Upper lobe of right lung (tissue), 1 donor: Measurements from ENCODE around the gene INHBC. TPM values are rescaled to one million over a fixed set of nuclear protein-coding genes. Genes with fewer than 3 reads are reported as not detected.
"Not testable (repeated sequence)": the region's sequence is repeated elsewhere in the genome, so short reads cannot be mapped to it uniquely, and the experiment has no call there.

Experiments used
- ATAC-seq: fragments of 200-7000 bp; cut with Tn5 transposase; one replicate; pipeline ENCODE4 v1.9.1; 2020; ENCODE audit warnings: mild to moderate bottlenecking, moderate library complexity
- DNase-seq: peaks from one replicate; pipeline ENCODE4 v3.0.0-alpha.2; 2020
- H3K27ac ChIP-seq: fragments of 200-600 bp; one replicate; pipeline ENCODE4 v1.8.0; 2022
- H3K27me3 ChIP-seq: fragments of 200-600 bp; one replicate; pipeline ENCODE4 v1.8.0; 2022; ENCODE audit warnings: mild to moderate bottlenecking
- H3K36me3 ChIP-seq: fragments of 200-600 bp; one replicate; pipeline ENCODE4 v1.8.0; 2022
- H3K4me1 ChIP-seq: fragments of 200-600 bp; one replicate; pipeline ENCODE4 v1.8.0; 2022
- H3K4me3 ChIP-seq: fragments of 200-600 bp; one replicate; pipeline ENCODE4 v1.8.0; 2022; ENCODE audit warnings: mild to moderate bottlenecking
- H3K9me3 ChIP-seq: fragments of 200-600 bp; one replicate; pipeline ENCODE4 v1.8.0; 2022
- intact Hi-C: fragments of 100-400 bp; cut with DNase I; formaldehyde crosslinking; loops from one replicate; pipeline ENCODE4 v1.11.0; 2022
- total RNA-seq: library from RNA; stranded (reverse); fragmentation: NEBNext Ultra II Directional; extraction: Animal tissue kit (Norgen Biotek cat#: 25700); gene quantifications from one replicate; pipeline ENCODE4 v1.2.1, GENCODE V29; 2021
- TF ChIP-seq, protein P1 (sequence below): fragments of 200-600 bp; IDR thresholded peaks from one replicate; pipeline ENCODE4 v1.8.0; 2022; ENCODE audit warnings: antibody characterized with exemption
- donor health status: DM: no; HTN: yes; CAD: no; lungs with severe emphysema.

INHBC gene
- total RNA-seq, 1 donor from 2014 or later, result not detected

DNA sequence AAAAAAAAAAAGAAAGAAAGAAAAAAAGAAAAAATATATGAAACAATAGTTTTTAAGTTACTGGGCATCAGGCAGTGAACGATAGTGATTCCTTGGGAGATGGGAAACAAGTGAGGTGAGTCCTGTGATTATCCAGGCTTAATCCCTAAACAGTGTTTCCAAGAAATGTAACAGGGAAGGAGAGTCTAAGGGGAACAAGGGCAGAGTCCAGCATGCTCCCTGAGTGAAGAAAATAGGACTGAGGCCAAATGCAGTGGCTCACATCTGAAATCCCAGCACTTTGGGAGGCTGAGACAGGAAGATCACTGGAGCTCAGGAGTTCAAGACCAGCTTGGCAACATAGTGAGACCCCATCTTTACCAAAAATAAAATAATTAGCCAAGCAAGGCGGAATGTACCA, 44.4 kb upstream of the INHBC start:
- DNase-seq (no peak), ATAC-seq (no peak)
- Histone ChIP-seq H3K27ac (no peak overlapping the region), H3K36me3 (peaks cover 23% of the 10 kb centered on the region), H3K4me1 (no peaks in the 10 kb centered on the region), H3K27me3 (no peaks in the 10 kb centered on the region), H3K9me3 (no peaks in the 10 kb centered on the region), H3K4me3 (no peak overlapping the region)
- TF ChIP-seq, protein P1, sequence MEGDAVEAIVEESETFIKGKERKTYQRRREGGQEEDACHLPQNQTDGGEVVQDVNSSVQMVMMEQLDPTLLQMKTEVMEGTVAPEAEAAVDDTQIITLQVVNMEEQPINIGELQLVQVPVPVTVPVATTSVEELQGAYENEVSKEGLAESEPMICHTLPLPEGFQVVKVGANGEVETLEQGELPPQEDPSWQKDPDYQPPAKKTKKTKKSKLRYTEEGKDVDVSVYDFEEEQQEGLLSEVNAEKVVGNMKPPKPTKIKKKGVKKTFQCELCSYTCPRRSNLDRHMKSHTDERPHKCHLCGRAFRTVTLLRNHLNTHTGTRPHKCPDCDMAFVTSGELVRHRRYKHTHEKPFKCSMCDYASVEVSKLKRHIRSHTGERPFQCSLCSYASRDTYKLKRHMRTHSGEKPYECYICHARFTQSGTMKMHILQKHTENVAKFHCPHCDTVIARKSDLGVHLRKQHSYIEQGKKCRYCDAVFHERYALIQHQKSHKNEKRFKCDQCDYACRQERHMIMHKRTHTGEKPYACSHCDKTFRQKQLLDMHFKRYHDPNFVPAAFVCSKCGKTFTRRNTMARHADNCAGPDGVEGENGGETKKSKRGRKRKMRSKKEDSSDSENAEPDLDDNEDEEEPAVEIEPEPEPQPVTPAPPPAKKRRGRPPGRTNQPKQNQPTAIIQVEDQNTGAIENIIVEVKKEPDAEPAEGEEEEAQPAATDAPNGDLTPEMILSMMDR, result no peak
- intact Hi-C loops, result no loop called here

DNA sequence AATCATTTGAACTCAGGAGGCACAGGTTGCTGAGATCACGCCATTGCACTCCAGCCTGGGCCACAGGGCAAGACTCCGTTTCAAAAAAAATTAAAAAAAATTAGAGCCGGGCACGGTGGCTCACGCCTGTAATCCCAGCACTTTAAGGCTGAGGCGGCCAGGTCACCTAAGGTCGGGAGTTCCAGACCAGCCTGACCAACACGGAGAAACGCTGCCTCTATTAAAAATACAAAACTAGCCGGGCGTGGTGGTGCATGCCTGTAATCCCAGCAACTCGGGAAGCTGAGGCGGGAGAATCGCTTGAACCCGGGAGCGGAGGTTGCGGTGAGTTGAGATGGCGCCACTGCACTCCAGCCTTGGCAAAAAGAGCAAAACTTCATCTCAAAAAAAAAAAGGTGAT, 39.5 kb upstream of the INHBC start:
- intact Hi-C loops, result no loop called here
- Histone ChIP-seq H3K36me3 (peaks cover 29% of the 10 kb centered on the region), H3K27ac (no peak overlapping the region), H3K9me3 (no peaks in the 10 kb centered on the region), H3K27me3 (no peaks in the 10 kb centered on the region), H3K4me3 (no peak overlapping the region), H3K4me1 (no peaks in the 10 kb centered on the region)
- DNase-seq (no peak), ATAC-seq (no peak)
- TF ChIP-seq, protein P1, result no peak

DNA sequence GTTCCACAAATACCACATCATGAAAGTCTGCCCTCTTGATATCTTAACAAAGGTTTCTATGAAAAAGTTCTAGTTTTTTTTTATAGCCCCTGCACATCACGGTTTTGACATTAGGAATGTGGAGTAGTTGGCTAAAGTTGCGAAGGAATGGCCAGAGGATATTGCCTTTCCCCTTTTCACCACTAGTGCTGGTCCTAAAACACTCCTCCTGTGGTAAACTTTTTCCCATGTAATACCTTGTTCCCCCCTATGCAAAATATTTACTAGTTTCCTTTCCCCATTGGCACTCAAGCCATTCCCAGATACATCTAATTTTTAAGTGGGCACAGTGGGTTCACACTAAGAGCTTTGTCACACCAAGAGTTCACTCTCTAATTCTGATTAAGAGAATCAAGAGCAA, 37.1 kb upstream of the INHBC start:
- DNase-seq, result no peak
- TF ChIP-seq, protein P1, result no peak
- Histone ChIP-seq H3K9me3 (no peaks in the 10 kb centered on the region), H3K27ac (no peak overlapping the region), H3K27me3 (no peaks in the 10 kb centered on the region), H3K4me1 (no peaks in the 10 kb centered on the region), H3K4me3 (no peak overlapping the region), H3K36me3 (peaks cover 19% of the 10 kb centered on the region)
- intact Hi-C loops, result no loop called here
- ATAC-seq, result no peak

DNA sequence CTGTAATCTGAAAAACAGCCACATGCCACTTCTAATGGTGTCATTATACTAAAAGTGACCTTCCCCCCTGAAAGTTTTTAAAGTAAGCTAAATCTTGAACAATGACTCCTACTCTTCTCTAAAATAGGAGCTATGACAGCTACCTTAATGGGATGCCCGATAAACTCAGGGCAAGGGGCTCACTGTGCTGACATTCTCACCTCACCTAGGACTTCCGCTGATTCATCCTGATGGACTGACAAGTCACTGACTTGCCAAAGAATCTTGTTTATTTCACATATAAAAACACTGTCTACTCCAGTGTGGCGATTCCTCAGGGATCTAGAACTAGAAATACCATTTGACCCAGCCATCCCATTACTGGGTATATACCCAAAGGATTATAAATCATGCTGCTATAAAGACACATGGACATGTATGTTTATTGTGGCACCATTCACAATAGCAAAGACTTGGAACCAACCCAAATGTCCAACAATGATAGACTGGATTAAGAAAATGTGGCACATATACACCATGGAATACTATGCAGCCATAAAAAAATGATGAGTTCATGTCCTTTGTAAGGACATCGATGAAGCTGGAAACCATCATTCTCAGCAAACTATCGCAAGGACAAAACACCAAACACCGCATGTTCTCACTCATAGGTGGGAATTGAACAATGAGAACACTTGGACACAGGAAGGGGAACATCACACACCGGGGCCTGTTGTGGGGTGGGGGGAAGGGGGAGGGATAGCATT, 34.7 kb upstream of the INHBC start:
- H3K27me3 ChIP-seq, ATAC-seq, DNase-seq, H3K9me3 ChIP-seq, H3K36me3 ChIP-seq, intact Hi-C loops, H3K4me3 ChIP-seq, H3K27ac ChIP-seq, H3K4me1 ChIP-seq: not testable (repeated sequence)

DNA sequence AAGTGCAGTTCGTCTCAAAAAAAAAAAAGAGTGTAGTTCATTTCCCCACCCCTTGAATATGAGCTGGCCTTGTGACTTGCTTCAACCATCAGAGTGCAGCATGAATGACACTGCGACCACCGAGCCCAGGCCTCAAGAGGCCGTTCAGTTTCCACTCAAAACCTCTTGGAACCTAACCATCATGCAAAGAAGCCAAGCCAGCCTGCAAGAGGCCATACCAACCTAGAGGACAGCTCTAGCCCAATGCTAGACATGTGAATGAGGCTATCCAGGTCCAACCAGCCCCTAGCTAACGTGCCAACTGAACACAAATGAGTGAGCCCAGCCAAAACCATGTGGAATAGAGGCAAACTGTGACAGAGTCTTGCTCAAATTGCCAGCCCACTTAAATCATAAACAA, 33.4 kb upstream of the INHBC start:
- no peaks in the 10 kb centered on the region for H3K36me3 ChIP-seq
- intact Hi-C loops, result no loop called here
- no peaks in the 10 kb centered on the region for H3K27me3 ChIP-seq
- H3K9me3 ChIP-seq, result no peaks in the 10 kb centered on the region
- TF ChIP-seq, protein P1, result no peak
- H3K4me3 ChIP-seq, result no peak overlapping the region
- H3K4me1 ChIP-seq, result no peaks in the 10 kb centered on the region
- no peak for DNase-seq
- ATAC-seq, result no peak
- H3K27ac ChIP-seq, result no peak overlapping the region

DNA sequence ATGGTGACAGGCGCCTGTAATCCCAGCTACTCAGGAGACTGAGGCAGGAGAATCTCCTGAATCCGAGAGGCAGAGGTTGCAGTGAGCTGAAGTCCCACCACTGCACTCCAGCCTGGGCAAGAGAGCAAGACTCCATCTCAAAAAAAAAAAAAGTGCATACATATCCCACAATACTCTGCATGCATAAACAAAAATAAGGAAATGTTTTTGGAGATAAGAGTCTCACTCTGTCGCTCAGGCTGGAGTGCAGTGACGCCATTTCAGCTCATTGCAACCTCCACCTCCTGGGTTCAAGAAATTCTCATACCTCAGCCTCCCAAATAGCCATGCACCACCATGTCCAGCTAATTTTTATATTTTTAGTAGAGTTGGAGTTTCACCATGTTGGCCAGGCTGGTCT, 32.4 kb upstream of the INHBC start:
- H3K36me3 ChIP-seq, ATAC-seq, intact Hi-C loops, DNase-seq, H3K27ac ChIP-seq, H3K27me3 ChIP-seq, H3K4me3 ChIP-seq, H3K9me3 ChIP-seq, H3K4me1 ChIP-seq: not testable (repeated sequence)
